GM18907 (cell line): Measurements from ENCODE around the gene PAOX.
"Not testable (repeated sequence)": the region's sequence is repeated elsewhere in the genome, so short reads cannot be mapped to it uniquely, and the experiment has no call there.

ENCODE experiments used
- ATAC-seq: cut with Tn5 transposase; IDR thresholded peaks from one replicate; pipeline ENCODE4 v1.9.1; 2021; ENCODE audit warnings: mild to moderate bottlenecking, moderate library complexity; ENCODE audit not compliant: unreplicated experiment

PAOX gene

DNA sequence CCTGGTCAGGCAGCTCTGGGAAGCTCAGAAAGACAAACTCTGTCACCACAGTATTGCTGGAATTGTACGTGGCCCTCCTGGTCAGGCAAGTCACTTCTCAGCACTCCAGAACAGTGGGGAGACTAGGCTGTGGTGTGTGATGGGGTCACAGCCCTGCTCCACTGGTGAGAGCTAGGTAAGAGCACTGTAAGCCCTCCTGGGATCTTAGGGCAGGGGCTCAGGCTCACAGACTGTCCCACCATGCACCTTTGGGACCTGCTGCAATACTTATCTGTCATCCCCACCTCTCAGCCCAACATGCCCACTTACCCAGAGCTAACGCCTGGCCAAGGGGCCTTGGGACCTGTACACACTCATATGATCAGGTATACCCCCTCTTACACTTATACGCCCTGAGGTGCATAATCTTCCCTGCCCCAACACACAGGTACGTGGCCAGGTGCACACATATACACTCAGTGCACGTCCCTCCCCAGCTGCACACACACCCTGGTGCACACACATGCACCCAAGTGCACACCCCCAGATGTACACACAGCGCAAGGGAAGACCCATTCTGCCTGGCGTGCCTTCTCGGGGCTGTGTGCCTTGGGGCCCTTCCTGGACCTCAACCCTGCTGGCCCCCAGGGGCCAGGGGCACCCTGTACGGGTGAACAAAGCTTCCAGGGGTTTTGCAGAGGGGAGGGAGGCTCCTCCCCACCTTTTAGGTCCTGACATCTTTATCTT lies 53.0 kb downstream of the PAOX start:
- ATAC-seq = not testable (repeated sequence)

DNA sequence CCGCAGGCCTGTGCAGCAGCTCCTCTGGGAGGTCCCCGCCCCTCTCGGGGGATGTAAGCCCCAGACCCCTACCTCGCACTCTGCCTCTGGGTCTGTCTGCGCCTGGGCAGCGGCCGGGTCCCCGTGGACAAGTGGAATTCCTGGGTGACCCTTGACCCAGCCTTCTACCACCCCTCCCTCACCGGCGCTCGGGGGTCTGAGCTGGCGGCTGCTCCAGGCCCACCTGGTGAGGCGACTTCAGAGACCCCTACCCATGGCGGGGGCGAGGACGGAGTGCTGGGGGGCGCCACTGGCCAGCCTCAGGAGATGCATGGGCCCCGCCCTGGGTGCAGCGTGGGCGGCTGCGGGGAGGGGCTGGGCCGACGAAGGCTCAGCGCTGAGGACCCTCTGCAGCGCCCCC lies 53.7 kb downstream of the PAOX start:
- not testable (repeated sequence) for ATAC-seq

DNA sequence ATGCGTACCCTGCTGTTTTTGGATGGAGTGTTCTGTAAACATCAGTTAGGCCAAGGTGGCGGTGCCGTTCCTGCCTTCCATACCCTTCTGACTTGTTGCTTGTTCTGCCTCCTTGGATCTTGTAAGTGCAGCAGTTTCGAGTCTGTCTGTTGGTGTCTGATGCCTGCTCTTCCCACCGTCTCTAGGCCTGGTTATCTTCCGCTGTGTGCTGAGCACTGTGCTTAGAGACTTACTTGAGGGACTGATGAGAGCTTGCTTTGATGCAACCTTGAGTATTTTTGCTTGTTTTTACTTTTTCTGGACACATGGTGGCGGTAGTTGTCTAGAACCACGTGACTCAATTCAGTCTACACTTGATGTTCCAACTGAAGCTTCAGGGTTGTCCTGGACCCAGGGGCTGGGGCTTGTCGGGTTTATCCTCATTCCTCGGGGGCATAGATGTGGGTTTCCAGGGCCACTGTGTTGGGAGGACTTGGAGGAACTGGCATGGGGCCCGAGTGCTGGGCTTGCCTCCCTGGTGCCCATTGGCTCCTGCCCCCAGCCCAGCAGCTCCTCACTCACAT lies 59.7 kb downstream of the PAOX start:
- ATAC-seq = no peak

DNA sequence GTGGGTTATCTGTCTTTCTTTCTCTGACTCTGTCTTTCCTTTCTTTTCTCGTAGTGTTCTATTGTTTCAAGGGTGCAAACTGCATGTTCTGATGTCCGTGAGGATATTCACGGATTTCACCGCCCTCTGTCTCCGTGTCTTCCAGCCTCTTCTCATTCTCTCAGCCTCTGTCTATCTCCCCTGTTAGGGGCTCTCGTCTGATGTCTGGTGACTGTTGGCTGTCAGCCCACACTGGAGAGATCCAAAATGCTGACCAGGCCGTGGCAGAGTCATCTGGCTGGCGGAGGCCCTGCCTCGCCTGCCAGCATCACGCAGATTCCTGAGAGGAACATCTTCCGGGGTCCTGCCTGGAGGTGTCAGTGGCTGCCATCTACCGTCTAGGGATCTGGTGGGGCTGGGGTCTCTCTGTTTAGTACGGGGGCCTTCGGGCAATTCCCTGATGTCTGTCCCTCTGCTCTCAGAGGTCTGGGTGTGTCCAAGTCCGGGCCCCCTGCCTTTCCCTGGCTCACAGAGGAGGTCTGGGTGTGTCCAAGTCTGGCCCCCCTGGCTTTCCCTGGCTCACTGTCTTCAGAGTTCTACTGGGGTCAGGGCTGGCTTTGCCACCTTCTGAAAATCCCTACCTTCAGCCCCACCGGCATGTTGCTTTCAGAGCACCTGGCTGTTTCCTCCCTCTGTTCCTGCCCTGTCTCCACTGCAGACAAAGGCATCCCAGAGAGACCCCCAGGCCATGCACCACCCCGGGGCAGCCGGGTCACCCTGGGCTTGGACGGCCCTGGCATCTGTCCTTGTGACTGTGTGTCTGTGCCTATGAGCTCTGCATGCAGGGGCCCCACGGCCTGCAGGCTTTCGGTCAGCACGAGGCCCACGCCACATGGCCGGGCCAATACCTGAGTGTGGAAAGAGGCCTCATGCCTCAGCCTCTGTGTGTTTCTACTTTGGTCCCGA lies 60.7 kb downstream of the PAOX start:
- ATAC-seq = no peak

DNA sequence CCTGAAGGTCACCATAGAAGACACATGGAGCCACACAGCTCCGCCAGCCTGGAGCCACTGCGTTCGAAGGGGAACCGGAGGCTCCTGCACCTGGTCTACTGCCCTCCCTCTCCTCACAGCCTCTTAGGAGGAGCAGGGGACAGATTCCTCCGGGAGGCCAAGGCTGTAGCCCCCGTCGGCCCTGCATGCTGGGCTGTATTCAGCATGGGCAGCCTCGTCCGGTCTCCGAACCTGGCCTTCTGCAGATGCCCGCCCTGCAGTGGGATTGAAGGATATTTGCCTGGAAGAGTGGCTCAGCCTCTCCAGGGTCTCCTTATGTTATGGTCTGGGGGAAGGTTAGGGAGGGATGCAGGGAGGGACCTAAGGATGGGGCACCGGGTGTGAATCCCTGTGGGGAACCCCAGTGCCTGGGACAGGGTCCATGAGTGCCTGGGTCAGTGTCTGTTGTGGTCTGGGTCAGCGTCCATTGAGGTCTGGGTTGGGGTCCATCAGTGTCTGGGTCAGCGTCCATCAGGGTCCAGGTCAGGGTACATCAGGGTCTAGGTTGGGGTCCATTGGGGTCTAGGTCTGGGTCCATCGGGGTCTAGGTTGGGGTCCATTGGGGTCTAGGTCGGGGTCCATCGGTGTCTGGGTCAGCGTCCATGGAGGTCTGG lies 61.7 kb downstream of the PAOX start:
- no peak for ATAC-seq
